ENCODE measurements around the gene ALDH3B1.

- TF ChIP-seq CTCF (IDR thresholded peaks at IDR 0.05; ENCODE audit: extremely low read depth in 1 of 2, insufficient read depth in 1 of 2, low read depth in 1 of 2, low read length in 2 of 2) (no peak), POLR2A (IDR thresholded peaks at IDR 0.05; ENCODE audit: low read depth, low read length) (no peak)
These were observed 44.1 kb downstream of the ALDH3B1 start for GRCh38 chr11:68053981-68054812.

Measured in endothelial cell of umbilical vein (primary cell).